T-helper 22 cell (primary cell): ENCODE data around the gene NRL.

Experiments used
- DNase-seq: peaks from one replicate; pipeline ENCODE4 v3.0.0-alpha.2; 2020; ENCODE audit warnings: low read depth

The NRL gene

GRCh38 chr14:24098927-24099813 lies 15.6 kb downstream of the NRL start:
- DNase-seq, result no peak

- no peak for DNase-seq
Observed at GRCh38 chr14:24098229-24098926, 16.4 kb downstream of the NRL start.

GRCh38 chr14:24096545-24097181 lies 18.1 kb downstream of the NRL start:
- no peak for DNase-seq

- no peak for DNase-seq
Observed at GRCh38 chr14:24095271-24096068, 19.3 kb downstream of the NRL start.

GRCh38 chr14:24094841-24095270 lies 19.9 kb downstream of the NRL start:
- no peak for DNase-seq

- peak; percentile 68 for DNase-seq
Observed at GRCh38 chr14:24093901-24094840, 20.6 kb downstream of the NRL start, which contains the start of gene PCK2. Gene PCK2, plus strand, starts transcription at chr14:24094311. Its CDS starts 95 bp downstream, at chr14:24094406.

GRCh38 chr14:24093207-24093900 lies 21.4 kb downstream of the NRL start:
- no peak for DNase-seq

GRCh38 chr14:24092505-24093206 lies 22.1 kb downstream of the NRL start:
- DNase-seq, result no peak

- no peak for DNase-seq
Observed at GRCh38 chr14:24092110-24092504, 22.6 kb downstream of the NRL start.

GRCh38 chr14:24089890-24090289 lies 24.9 kb downstream of the NRL start:
- no peak for DNase-seq

- no peak for DNase-seq
Observed at GRCh38 chr14:24088095-24088494, 26.7 kb downstream of the NRL start.

- DNase-seq, result no peak
Observed at GRCh38 chr14:24087004-24087403, 27.7 kb downstream of the NRL start.

- DNase-seq, result no peak
Observed at GRCh38 chr14:24086193-24086955, 28.4 kb downstream of the NRL start.

GRCh38 chr14:24085215-24085614 lies 29.5 kb downstream of the NRL start:
- no peak for DNase-seq

- no peak for DNase-seq
Observed at GRCh38 chr14:24084440-24084839, 30.3 kb downstream of the NRL start.

- DNase-seq, result no peak
Observed at GRCh38 chr14:24083462-24083861, 31.3 kb downstream of the NRL start.

- no peak for DNase-seq
Observed at GRCh38 chr14:24082411-24083080, 32.2 kb downstream of the NRL start.

GRCh38 chr14:24081739-24082211 lies 33.0 kb downstream of the NRL start:
- DNase-seq, result no peak
